Activated B cell treated with CpG ODN at 0.5 μM for 24 hours (primary cell): ENCODE measurements around the gene VIM. TPM values are rescaled to one million over a fixed set of nuclear protein-coding genes. Genes with fewer than 3 reads are reported as not detected.

Experiments used
- ATAC-seq: fragments of 200-7000 bp; cut with Tn5 transposase; one replicate; pipeline ENCODE4 v1.10.0; 2021; ENCODE audit warnings: low read depth, mild to moderate bottlenecking, moderate library complexity
- CTCF ChIA-PET: fragments of 350-600 bp; sonication (Branson Sonifier 250); formaldehyde crosslinking; loops from one replicate; lab custom pipeline; 2021; ENCODE audit warnings: antibody characterized with exemption; lab: Charles Lee
- POLR2A ChIA-PET: fragments of 350-600 bp; sonication (Branson Sonifier 250); formaldehyde crosslinking; loops from one replicate; lab custom pipeline; 2021; ENCODE audit warnings: antibody characterized with exemption; lab: Charles Lee
- DNase-seq: peaks from one replicate; pipeline ENCODE4 v3.0.0; 2022
- H3K27ac Mint-ChIP-seq: one replicate; pipeline ENCODE4 v1.8.0; 2020; ENCODE audit warnings: mixed read lengths
- H3K27me3 Mint-ChIP-seq: one replicate; pipeline ENCODE4 v1.8.0; 2021; ENCODE audit warnings: mixed read lengths
- H3K36me3 Mint-ChIP-seq: one replicate; pipeline ENCODE4 v1.8.0; 2021; ENCODE audit warnings: low read depth, mixed read lengths
- H3K4me1 Mint-ChIP-seq: one replicate; pipeline ENCODE4 v1.8.0; 2021; ENCODE audit warnings: mixed read lengths
- H3K4me3 Mint-ChIP-seq: one replicate; pipeline ENCODE4 v1.8.0; 2020; ENCODE audit warnings: mild to moderate bottlenecking, mixed read lengths
- H3K9me3 Mint-ChIP-seq: one replicate; pipeline ENCODE4 v1.8.0; 2020; ENCODE audit warnings: mixed read lengths
- CTCF ChIP-seq: fragments of 200-600 bp; IDR thresholded peaks from one replicate; pipeline ENCODE4 v1.8.0; 2022; ENCODE audit warnings: antibody characterized with exemption, mild to moderate bottlenecking
- intact Hi-C: fragments of 100-400 bp; cut with micrococcal nuclease; formaldehyde crosslinking; loops from one replicate; pipeline ENCODE4 v1.15.1; 2024
- total RNA-seq: library from RNA; stranded (reverse); gene quantifications from 2 replicates; pipeline ENCODE4 v1.2.3, GENCODE V29; 2022

The VIM gene
- total RNA-seq, 1 donor from 2014 or later, result 796 TPM

- ChIA-PET POLR2A (interaction anchor here (0.7 to 6.0 kb wide), 3 partner anchors 25 to 69 kb away, joined by 3 to 204 read pairs (median 18); partner anchors contain the start of gene TRDMT1), CTCF (no interaction called here)
- TF ChIP-seq CTCF, result no peak
- ATAC-seq (no peak), DNase-seq (no peak)
- Mint-ChIP-seq H3K27me3 (no peaks in the 10 kb centered on the region), H3K4me3 (peak overlapping the region; percentile 24), H3K36me3 (peaks cover 74% of the 10 kb centered on the region), H3K27ac (peak overlapping the region; percentile 99), H3K4me1 (peaks cover 47% of the 10 kb centered on the region), H3K9me3 (no peaks in the 10 kb centered on the region)
- intact Hi-C loops, result loop anchor here (5.0 to 10.0 kb wide), 2 partner anchors 47 to 74 kb away; no protein-coding TSS in a partner anchor
Measured at GRCh38 chr10:17231788-17232187, 3.7 kb downstream of the VIM start.

GRCh38 chr10:17232276-17232960 lies 4.4 kb downstream of the VIM start:
- H3K4me3 Mint-ChIP-seq, result peak overlapping the region; percentile 24
- H3K9me3 Mint-ChIP-seq, result no peaks in the 10 kb centered on the region
- intact Hi-C loops, result loop anchor here (5.0 to 10.0 kb wide), 2 partner anchors 48 to 75 kb away; no protein-coding TSS in a partner anchor
- no peaks in the 10 kb centered on the region for H3K27me3 Mint-ChIP-seq
- peaks cover 40% of the 10 kb centered on the region for H3K4me1 Mint-ChIP-seq
- DNase-seq (no peak), ATAC-seq (no peak)
- H3K27ac Mint-ChIP-seq, result peak overlapping the region; percentile 18
- ChIA-PET CTCF (no interaction called here), POLR2A (interaction anchor here (0.9 to 4.1 kb wide), 3 partner anchors 31 to 415 kb away, joined by 3 to 18 read pairs (median 5); partner anchors contain the start of genes RSU1 and TRDMT1)
- no peak for TF ChIP-seq CTCF
- peaks cover 80% of the 10 kb centered on the region for H3K36me3 Mint-ChIP-seq

GRCh38 chr10:17233286-17233991 lies 5.4 kb downstream of the VIM start:
- ChIA-PET CTCF (no interaction called here), POLR2A (interaction anchor here (1.3 to 4.1 kb wide), 3 partner anchors 27 to 416 kb away, joined by 3 to 18 read pairs (median 5); partner anchors contain the start of genes RSU1 and TRDMT1)
- DNase-seq (no peak), ATAC-seq (no peak)
- Mint-ChIP-seq H3K4me1 (peaks cover 33% of the 10 kb centered on the region), H3K36me3 (peaks cover 88% of the 10 kb centered on the region), H3K4me3 (no peak overlapping the region), H3K9me3 (no peaks in the 10 kb centered on the region), H3K27me3 (no peaks in the 10 kb centered on the region), H3K27ac (no peak overlapping the region)
- intact Hi-C loops, result loop anchor here (5.0 to 10.0 kb wide), 2 partner anchors 49 to 76 kb away; no protein-coding TSS in a partner anchor
- no peak for TF ChIP-seq CTCF

- CTCF ChIA-PET, result no interaction called here
- TF ChIP-seq CTCF, result no peak
- no peaks in the 10 kb centered on the region for H3K27me3 Mint-ChIP-seq
- peak overlapping the region; percentile 12 for H3K27ac Mint-ChIP-seq
- peaks cover 33% of the 10 kb centered on the region for H3K4me1 Mint-ChIP-seq
- ATAC-seq (no peak), DNase-seq (no peak)
- POLR2A ChIA-PET, result interaction anchor here (1.3 to 4.1 kb wide), 2 partner anchors 28 to 33 kb away, joined by 3 to 18 read pairs; partner anchors contain the start of gene TRDMT1
- H3K36me3 Mint-ChIP-seq, result peaks cover 87% of the 10 kb centered on the region
- H3K4me3 Mint-ChIP-seq, result no peak overlapping the region
- intact Hi-C loops, result loop anchor here (5.0 to 10.0 kb wide), 2 partner anchors 50 to 77 kb away; no protein-coding TSS in a partner anchor
- H3K9me3 Mint-ChIP-seq, result no peaks in the 10 kb centered on the region
Measured at GRCh38 chr10:17234431-17234945, 6.4 kb downstream of the VIM start.
